Measurements from ENCODE around the gene PNPLA1.

DNA sequence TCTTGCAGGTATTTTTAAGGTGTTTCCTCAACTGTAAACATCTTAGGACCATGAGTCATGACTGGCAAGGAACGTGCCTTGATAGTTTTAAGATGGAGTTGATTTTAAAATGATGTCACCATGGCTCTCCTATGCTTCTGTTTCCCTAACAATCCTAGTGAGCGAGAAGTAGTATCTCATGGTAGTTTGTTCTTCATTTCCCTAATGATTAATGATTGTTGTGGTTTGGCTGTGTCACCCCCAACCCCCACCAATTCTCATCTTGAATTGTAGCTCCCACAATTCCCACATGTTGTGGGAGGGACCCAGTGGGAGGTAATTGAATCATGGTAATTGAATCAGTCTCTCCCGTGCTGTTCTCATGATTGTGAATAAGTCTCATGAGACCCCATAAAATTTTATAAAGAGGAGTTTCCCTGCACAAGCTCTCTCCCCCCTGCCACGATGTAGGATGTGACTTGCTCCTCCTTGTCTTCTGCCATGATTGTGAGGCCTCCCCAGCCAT, 83.6 kb downstream of the PNPLA1 start:
- TF ChIP-seq, protein P1, sequence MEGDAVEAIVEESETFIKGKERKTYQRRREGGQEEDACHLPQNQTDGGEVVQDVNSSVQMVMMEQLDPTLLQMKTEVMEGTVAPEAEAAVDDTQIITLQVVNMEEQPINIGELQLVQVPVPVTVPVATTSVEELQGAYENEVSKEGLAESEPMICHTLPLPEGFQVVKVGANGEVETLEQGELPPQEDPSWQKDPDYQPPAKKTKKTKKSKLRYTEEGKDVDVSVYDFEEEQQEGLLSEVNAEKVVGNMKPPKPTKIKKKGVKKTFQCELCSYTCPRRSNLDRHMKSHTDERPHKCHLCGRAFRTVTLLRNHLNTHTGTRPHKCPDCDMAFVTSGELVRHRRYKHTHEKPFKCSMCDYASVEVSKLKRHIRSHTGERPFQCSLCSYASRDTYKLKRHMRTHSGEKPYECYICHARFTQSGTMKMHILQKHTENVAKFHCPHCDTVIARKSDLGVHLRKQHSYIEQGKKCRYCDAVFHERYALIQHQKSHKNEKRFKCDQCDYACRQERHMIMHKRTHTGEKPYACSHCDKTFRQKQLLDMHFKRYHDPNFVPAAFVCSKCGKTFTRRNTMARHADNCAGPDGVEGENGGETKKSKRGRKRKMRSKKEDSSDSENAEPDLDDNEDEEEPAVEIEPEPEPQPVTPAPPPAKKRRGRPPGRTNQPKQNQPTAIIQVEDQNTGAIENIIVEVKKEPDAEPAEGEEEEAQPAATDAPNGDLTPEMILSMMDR (IDR thresholded peaks at IDR 0.05), result no peak
- TF ChIP-seq EZH2phosphoT487 (IDR thresholded peaks at IDR 0.05) (no peak), EZH2 (IDR thresholded peaks at IDR 0.05) (no peak)

Data from neural progenitor cell (in vitro differentiated cells).